AG08396 (cell line): Measurements from ENCODE around the gene SSH2.

Source experiments
- DNase-seq: peaks from one replicate; pipeline ENCODE4 v3.0.0; 2012; ENCODE audit warnings: low spot score, mixed read lengths

SSH2 gene

DNA sequence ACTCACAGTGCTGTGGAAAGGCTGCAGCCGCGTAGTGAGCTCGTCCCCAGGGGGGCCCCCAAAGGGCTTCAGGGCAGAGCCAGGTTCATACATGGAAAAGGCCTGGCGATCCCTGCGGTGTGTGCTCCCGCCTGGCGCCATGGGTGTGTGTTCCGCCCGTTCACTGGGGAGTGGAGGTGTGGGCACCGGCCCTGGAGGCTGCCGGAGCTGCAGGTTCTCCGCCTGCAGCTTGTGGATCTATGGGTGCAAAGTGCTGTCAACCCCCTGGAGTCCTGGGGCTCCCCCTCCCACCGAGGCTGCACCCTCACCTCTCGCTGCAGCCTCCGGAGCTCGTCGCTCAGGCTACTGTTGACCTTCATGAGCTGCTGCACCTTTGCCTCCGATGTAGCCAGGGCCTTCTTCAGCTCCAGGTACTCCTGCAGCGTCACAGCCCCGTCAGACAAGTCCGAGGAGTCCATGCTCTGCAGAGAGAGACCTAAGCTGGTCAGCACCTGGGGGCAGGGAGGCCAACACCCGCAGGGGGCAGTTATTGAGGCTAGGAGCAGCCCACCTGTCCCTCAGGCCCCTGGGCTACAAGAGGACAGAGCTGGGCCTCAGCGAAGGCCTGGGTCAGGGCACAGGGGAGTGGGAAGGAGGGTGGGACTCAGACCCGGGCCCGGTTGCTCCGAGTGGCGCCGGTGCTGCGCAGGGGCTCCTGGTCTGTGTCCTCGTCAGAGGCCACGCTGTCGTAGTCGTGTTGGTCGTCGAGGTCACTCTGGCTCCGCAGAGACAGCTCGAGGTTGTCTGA lies 353.6 kb downstream of the SSH2 start:
- no peak for DNase-seq
